Retina (tissue), 1 donor: ENCODE results near the gene TDRD9.

ENCODE experiments used
- DNase-seq: peaks from one replicate; pipeline ENCODE4 v3.0.0-alpha.2; 2016

Gene TDRD9

GRCh38 chr14:104034976-104035699 is 106.9 kb downstream of the TDRD9 start:
- DNase-seq: peak; percentile 43

- DNase-seq: no peak
These were observed 108.0 kb downstream of the TDRD9 start for GRCh38 chr14:104036212-104036611.

DNA sequence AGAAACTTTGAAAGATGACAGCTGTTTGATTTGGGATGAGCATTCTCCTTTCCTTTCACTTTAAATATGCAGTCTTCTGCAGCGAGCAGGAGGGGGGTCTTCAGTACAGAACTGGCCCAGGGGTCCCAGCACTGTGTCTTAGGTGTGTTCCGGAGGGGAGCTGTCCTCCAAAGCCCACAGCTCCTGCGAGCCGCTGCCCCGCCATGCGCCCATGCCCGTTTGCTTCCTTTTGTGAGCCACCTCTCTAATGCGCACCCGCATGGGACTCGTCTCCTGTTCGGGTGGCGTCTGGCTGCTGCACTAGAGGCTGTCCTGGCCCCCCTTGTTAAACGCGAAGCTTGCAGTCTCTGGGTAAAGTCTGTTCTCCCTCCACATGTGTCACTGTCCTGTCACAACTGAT is 108.8 kb downstream of the TDRD9 start:
- no peak for DNase-seq

DNA sequence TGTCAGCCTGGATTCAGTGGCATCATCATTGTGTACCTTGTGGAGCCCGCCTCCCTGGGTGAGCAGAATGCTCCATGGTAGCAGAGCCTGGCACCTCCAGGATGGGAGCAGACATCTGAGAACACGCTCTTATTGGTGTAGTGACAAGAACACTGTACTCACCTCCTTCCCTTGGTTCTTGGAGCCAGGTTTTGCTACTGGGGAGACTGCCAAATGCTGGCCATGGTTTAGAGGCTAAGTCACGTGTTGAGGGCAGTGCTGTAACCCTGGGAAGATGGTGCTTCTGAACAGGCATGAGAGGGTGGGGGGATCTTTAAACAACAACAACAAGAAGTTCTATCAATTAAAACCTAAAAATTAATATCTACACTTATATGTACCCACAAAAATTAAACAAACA is 109.6 kb downstream of the TDRD9 start:
- no peak for DNase-seq

DNA sequence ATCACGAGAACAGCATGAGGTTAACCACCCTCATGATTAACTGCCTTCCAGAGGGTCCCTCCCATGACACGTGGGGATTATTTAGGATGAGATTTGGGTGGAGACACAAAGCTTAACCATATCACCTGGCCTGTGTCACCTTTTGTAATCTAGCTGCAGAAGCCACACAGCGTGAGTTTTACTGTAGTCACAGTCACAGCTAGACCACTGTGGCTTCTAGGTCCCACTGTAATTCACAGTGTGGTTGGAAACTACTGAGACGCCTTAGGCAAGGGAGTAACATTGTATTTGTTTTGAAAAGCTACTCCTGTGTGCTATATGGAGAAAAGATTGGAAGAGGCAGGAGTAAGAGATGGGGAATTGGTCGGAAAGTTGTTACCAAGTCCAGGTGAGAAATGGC is 111.0 kb downstream of the TDRD9 start:
- DNase-seq: no peak

GRCh38 chr14:104040539-104040938 is 112.3 kb downstream of the TDRD9 start:
- no peak for DNase-seq

GRCh38 chr14:104041430-104042104 is 113.3 kb downstream of the TDRD9 start:
- no peak for DNase-seq

GRCh38 chr14:104044016-104044415 is 115.8 kb downstream of the TDRD9 start:
- DNase-seq: no peak

DNA sequence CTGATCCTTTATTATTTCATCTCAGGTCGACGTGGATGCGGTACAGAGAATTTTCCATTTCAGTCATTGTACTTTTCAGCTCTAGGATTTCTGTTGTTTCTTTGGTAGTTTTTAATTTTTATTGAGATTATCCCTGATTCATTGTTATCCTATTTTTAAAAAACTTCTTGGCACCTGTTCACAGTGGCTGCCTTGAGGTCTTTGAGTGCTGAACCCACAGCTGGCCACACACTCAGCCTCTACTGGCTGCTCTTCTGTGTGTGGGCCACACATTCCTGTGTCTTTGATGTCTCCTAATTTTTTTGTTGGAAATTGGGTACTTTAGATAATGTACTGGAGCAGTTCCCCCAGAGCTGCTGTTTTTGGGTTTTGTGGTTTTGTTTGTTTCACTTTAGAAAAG is 119.5 kb downstream of the TDRD9 start:
- DNase-seq: no peak

GRCh38 chr14:104048758-104049507 is 120.7 kb downstream of the TDRD9 start:
- no peak for DNase-seq

DNA sequence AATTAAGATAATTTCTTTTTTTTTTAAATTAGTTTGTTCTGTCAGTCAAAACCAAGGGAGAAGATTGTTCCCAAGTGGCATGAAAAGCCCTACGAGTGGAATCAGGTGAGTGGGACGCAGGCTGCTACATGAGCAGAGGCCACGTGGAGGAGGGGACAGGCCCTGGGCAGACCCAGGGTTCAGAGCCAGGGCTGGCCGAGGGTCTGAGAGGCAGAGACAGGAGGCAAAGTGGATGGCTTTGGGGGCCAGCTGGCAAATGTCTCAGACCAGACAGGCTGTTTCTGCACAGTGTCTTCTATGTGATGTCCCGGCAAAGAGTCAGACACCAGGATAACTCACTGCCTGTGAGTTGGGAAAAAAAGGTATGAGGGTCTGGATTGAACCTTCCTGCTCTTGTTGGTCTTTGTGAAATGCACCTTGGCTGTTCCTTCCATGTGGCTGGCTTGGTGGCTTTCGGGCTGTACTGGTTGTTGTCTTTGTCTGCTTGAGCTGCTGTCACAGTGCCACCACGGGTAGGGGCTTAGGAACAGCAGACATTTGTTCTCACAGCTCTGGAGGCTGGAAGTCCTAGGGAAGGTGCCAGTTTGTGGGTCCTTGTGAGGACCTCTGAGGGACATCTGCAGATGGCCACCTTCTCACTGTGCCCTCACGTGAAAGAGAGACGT is 121.5 kb downstream of the TDRD9 start:
- DNase-seq: no peak

- DNase-seq: no peak
These were observed 123.0 kb downstream of the TDRD9 start for GRCh38 chr14:104051092-104051813.

DNA sequence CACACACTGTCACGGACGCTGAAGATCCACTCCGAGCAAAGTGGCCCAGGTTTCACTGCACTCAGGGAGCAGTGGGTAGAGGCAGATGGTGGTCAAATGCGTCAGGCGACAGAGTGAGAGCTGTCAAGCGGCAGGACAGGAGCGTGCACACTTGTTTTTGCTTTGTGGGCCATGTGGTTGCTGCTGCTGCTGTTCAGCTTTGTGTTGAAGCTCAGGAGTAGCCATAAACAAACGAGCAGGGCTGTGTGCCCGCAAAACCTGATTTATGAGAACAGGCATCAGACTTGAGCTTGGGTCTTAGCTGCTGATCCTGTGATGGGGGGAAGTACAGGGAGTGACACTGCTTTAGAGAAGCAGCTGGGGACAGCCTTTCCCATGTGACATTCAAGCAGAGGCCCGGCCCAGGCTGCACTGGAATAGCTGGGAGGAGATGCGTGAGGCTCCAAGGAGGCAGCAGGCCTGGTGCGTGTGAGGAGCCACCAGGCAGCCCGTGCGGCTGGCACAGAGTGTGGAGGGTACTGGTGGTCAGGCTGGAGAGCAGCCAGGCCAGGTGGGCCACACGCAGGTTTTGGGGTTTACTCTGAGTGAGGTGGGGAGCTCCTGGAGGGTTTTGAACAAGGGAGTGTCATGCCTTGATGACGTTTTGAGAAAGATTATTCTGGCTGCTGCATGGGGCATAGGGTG is 126.1 kb downstream of the TDRD9 start:
- DNase-seq: no peak

DNA sequence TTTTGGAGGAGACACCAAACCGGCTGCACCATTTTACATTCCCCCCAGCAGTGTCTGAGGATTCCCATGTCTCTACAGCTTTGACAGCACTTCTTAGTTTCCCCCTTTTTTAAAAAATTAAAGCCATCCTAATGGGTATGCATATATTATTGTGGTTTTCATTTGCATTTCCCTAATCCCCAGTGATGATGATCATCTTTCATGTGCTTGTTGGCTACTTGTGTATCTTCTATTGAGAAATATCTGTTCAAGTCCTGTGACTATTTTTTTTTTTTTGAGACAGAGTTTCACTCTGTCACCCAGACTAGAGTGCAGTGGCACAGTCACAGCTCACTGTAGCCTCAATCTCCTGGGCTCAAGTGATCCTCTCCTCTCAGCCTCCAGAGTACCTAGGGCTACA is 134.0 kb downstream of the TDRD9 start:
- DNase-seq: no peak

DNA sequence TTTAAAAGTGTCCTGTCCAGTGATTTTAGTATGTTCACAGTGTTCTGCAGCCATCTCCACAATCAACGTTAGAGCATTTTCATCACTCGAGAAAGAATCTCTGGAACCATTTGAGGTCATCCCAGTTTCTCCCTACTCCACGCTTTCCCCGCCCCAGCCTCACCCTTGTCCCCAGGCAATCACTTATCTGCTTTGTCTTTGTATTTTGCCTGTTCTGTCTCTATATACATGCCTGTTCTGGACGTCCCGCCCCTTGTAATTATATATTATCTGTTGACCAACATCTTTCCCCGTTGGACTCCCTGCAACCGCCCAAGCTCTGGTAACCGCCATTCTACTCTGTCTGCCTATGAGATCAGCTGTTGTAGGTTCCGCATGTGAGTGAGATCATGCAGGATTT is 135.7 kb downstream of the TDRD9 start:
- no peak for DNase-seq

DNA sequence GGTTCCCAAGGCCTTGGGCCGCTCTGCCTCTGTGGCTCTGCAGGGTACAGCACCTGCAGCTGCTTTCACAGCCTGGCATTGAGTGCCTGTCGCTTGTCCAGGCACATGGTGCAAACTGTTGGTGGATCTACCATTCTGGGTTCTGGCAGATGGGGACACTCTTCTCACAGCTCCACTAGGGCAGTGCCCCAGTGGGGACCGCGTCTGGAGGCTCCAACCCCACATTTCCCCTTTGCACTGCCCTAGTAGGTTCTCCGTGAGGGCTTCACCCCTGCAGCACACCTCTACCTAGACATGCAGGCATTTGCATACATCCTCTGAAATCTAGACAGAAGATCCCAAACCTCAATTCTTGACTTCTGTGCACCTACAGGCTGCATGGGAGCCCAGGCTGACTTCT is 138.0 kb downstream of the TDRD9 start:
- no peak for DNase-seq

DNA sequence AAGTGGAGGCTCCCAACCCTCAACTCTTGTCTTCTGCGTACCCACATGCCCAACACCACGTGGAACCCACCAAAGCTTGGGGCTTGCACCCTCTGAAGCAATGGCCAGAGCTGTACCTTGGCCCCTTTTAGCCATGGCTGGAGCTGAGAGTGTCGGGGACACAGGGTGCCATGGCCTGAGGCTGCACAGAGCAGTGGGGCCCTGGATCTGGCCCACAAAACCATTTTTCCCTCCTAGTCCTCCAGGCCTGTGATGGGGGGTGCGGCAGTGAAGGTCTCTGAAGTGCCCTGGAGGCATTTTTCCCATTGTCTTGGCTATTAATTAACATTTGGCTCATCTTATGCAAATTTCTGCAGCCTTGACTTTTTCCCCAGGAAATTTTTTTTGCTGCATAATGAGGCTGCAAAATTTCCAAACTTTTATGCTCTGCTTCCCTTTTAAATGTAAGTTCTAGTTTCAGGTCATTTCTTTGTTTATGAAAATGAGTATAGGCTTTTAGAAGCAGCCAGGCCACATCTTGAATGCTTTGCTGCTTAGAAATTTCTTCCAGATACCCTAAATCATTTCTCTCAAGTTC is 138.6 kb downstream of the TDRD9 start:
- DNase-seq: no peak

DNA sequence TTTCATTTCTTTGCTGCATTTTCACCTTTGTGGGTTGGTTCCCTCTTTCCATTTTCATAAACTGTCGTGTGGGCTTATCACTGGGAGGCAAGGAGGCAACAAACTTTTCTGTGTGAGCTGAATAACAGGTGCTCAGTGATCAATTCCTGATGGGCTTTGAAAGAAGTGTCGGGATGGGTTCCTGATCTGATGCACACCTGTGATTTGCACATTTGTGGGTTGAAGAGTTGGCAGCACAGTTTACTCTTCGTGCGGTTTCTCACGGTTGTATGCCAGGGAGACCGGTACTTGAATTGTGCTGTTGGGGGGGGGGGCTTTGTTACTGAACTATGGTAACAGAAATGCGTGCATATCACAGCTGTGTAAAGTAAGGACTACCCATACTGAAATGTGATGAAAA is 141.3 kb downstream of the TDRD9 start:
- no peak for DNase-seq

DNA sequence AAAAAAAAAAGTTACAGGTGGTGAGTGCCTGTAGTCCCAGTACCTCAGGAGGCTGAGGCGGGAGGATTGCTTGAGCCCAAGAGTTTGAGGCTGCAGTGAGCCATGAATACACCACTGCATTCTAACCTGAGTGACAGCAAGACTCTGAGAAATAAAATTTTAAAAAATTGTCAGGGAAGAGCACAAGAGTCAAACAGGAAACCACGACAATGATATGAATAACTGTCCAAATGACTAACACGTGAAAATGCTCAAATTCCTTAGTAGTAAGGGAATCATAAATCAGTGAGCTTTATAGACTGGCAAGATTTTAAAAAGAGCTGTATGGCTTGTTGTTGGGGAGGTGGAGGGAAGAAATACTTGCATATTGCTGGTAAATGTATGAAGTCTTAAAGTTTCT is 144.3 kb downstream of the TDRD9 start:
- DNase-seq: no peak

DNA sequence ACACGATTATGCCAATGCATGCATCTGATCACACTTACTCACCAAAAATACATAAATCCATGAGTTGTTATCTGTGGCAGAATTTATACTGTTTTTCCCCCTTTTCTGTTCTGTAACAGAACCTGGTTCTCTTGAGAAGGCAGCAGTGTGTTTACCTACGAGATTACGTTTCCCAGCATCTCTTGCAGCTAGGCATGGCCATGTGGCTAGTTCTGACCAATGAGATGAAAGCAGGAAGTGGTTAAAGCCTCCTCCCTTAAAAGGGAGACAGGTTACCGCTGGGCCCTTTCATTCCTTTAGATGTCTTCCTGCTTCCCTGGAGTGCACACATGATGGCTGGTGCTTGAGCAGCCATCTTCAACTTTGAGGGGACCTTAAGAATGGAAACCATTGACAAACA is 145.5 kb downstream of the TDRD9 start:
- no peak for DNase-seq

GRCh38 chr14:104075530-104076151 is 147.4 kb downstream of the TDRD9 start:
- DNase-seq: no peak
